Lung (tissue), 12 donors: ENCODE results near the gene FAM98C. TPM values are rescaled to one million over a fixed set of nuclear protein-coding genes. Genes with fewer than 3 reads are reported as not detected.

Experiments used
- ATAC-seq: fragments of 200-7000 bp; cut with Tn5 transposase; one replicate; pipeline ENCODE4 v1.9.1; 2020; ENCODE audit warnings: moderate number of reproducible peaks; ENCODE audit not compliant: insufficient read depth, low FRiP score
- DNase-seq, 3 donors: peaks; one replicate each; pipeline ENCODE4 v3.0.0-alpha.2; 2013 to 2017
- H3K27ac ChIP-seq, 2 donors: one replicate each; pipeline ENCODE4 v1.5.1; 2013; ENCODE audit warnings: mild to moderate bottlenecking in 2 of 2, moderate library complexity in 2 of 2, control low read depth in 1 of 2, inconsistent platforms in 1 of 2, low read depth in 1 of 2, low read length in 1 of 2
- H3K27me3 ChIP-seq, 3 donors: one replicate each; pipeline ENCODE4 v1.5.1; 2013; ENCODE audit warnings: low read length in 2 of 3; ENCODE audit not compliant: control insufficient read depth in 3 of 3, insufficient read depth in 3 of 3
- H3K36me3 ChIP-seq, 4 donors: one replicate each; pipeline ENCODE4 v1.5.1; 2013; ENCODE audit warnings: low read length in 4 of 4, mild to moderate bottlenecking in 1 of 4, moderate library complexity in 1 of 4; ENCODE audit not compliant: control insufficient read depth in 4 of 4, insufficient read depth in 4 of 4
- H3K4me1 ChIP-seq, 5 donors: one replicate each; pipeline ENCODE4 v1.5.1; 2013; ENCODE audit warnings: low read length in 5 of 5, mild to moderate bottlenecking in 2 of 5, moderate library complexity in 1 of 5; ENCODE audit not compliant: control insufficient read depth in 5 of 5, insufficient read depth in 5 of 5
- H3K4me3 ChIP-seq: one replicate; pipeline ENCODE4 v1.5.1; 2013; ENCODE audit warnings: mild to moderate bottlenecking, control low read depth, moderate library complexity
- H3K9ac ChIP-seq, 2 donors: one replicate each; pipeline ENCODE4 v1.5.1; 2013; ENCODE audit warnings: low read length in 2 of 2, control low read depth in 1 of 2; ENCODE audit not compliant: insufficient read depth in 1 of 2
- H3K9me3 ChIP-seq, 4 donors: one replicate each; pipeline ENCODE4 v1.5.1; 2013; ENCODE audit warnings: low read length in 3 of 4, mild to moderate bottlenecking in 1 of 4, moderate library complexity in 1 of 4; ENCODE audit not compliant: control insufficient read depth in 4 of 4, insufficient read depth in 3 of 4
- WGBS, 2 donors: extraction: QIAGEN DNeasy Blood & Tissue Kit; methylation state at CpG; one replicate each; pipeline ENCODE4 v1.1.7; 2013; 5-methylcytosine and 5-hydroxymethylcytosine counted together
- polyA plus RNA-seq, 2 donors: library from polyadenylated mRNA; stranded (reverse); fragments of 200-250 nt; gene quantifications; one replicate each; pipeline ENCODE4 v1.2.1, GENCODE V29; 2013
- total RNA-seq, 2 donors: library from RNA; depleted of rRNA in 1 of 2; stranded (reverse); fragments of >200 nt in 1 of 2; gene quantifications; one replicate each; pipeline ENCODE4 v1.2.1, GENCODE V29; 2014 to 2021
- TF ChIP-seq, protein P1 (sequence below): IDR thresholded peaks from 2 replicates; pipeline ENCODE4 v1.5.1; 2012; ENCODE audit warnings: mild to moderate bottlenecking; ENCODE audit errors: control extremely low read depth, extremely low read depth
- donor health status: control.
- donor health status: control.
- donor health status: Bipolar disorder and iron deficiency.
- donor health status: healthy.
- donor health status: DM: yes; HTN: yes; CAD: no.

FAM98C gene
- total and polyA plus RNA-seq, 4 donors, result 13.1 to 22.0 (median 20.2) TPM

DNA sequence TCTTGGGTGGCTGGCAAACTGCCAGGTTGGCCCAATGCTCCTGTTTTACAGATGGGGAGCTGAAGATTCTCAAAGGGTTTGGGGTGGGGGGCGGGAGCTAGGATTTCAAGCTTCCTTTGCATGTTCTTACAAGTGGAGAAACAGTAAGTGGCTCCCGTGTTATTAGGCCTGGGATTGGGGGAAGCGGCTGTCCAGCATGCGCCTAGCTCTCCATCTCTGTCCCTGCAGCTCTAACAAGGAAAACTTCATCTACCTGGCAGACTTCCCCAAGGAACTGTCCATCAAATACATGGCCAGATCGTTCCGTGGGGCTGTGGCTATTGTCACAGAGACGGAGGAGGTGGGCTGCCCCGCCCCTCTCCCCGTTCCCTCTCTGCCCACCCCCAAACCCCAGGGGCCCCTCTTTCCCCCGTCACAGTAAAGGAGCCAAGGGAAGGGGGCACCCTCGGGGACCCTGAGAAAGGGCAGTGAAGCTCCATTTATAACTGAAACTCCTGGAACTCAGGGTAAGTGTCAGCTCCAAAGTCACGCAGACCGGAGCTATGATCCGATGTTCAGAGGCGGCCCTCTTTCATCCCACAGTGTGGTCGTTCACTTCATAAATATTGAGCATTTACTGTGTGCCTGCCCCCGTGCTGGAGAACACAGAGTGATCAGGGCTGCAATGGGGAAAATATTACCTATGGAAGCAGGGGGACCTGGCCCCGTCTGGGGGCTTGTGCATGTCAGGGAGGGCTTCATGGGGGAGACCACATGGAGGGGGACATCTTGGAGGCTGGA lies 43.5 kb upstream of the FAM98C start:
- Histone ChIP-seq H3K4me1 (peaks cover 0 to 12% (median 0%) of the 10 kb centered on the region in 5 donors), H3K4me3 (no peak overlapping the region), H3K9ac (no peak overlapping the region), H3K9me3 (no peaks in the 10 kb centered on the region), H3K36me3 (no peaks in the 10 kb centered on the region), H3K27me3 (peaks cover 0 to 32% (median 16%) of the 10 kb centered on the region in 3 donors), H3K27ac (no peak overlapping the region)
- DNase-seq, result no peak
- WGBS, 2 donors, result 49 to 58% methylated on average over 17 to 18 of the region's 18 CpGs
- TF ChIP-seq, protein P1, sequence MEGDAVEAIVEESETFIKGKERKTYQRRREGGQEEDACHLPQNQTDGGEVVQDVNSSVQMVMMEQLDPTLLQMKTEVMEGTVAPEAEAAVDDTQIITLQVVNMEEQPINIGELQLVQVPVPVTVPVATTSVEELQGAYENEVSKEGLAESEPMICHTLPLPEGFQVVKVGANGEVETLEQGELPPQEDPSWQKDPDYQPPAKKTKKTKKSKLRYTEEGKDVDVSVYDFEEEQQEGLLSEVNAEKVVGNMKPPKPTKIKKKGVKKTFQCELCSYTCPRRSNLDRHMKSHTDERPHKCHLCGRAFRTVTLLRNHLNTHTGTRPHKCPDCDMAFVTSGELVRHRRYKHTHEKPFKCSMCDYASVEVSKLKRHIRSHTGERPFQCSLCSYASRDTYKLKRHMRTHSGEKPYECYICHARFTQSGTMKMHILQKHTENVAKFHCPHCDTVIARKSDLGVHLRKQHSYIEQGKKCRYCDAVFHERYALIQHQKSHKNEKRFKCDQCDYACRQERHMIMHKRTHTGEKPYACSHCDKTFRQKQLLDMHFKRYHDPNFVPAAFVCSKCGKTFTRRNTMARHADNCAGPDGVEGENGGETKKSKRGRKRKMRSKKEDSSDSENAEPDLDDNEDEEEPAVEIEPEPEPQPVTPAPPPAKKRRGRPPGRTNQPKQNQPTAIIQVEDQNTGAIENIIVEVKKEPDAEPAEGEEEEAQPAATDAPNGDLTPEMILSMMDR, result no peak
- ATAC-seq, result no peak

DNA sequence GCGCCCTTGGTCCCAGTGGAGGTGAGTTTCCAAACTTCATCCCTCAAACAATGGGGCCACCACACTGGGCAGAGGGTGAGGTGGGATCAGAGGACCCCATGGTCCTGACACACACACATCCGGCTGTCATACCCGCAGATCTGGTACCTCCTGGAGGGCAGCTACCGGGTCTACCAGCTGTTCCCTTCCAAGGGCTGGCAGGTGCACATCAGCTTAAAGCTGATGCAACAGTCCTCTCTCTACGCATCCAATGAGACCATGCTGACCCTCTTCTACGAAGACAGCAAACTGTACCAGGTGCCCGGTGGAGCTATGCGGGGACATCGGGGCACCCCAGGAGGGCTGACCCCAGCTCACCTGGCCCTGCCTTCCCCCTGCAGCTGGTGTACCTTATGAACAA lies 42.5 kb upstream of the FAM98C start:
- WGBS, 2 donors, result 80 to 91% methylated on average over 9 of the region's 9 CpGs
- Histone ChIP-seq H3K9me3 (no peaks in the 10 kb centered on the region), H3K9ac (no peak overlapping the region), H3K4me1 (peaks cover 0 to 12% (median 0%) of the 10 kb centered on the region in 5 donors), H3K4me3 (no peak overlapping the region), H3K27ac (no peak overlapping the region), H3K27me3 (peaks cover 0 to 32% (median 16%) of the 10 kb centered on the region in 3 donors), H3K36me3 (no peaks in the 10 kb centered on the region)
- TF ChIP-seq, protein P1, result no peak
- no peak for ATAC-seq
- no peak for DNase-seq

DNA sequence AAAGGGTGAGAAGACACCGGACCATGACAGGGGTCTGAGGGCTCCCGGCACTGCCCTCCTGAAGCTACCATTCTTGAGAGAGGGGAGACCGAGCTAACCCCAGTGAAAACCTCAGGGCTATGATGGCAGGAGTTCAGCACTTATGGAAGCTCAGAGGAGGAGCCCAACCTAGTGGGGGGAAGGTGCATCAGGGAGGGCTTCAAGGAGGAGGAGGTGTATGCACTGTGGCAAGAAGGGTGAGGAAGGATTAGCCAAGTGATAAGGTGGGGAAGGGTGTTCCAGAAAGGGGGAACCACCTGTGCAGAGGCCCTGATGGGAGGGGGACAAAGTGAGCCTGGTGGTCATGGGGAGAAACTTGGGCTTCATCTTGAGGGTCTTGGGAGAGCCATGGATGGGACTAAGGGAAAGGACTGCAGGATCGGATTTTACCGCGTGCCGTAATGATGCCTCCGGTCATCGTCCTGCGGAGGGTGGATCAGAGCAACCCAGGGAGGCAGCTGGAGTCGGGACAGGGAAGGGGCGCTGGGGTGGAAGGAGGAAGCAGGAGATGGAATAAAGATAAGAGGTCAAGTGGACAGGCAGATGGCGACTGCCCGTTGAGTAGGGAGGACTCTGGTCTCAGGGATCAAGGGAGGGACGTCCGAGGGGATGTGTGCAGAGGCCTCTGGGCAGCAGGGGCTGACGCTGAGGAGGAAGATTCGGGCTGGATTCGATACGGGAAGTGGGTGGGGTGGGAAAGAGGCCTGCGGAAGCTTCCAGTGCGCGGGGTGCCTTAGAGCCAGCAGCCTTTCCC lies 41.9 kb upstream of the FAM98C start:
- H3K27ac ChIP-seq, result no peak overlapping the region
- peaks cover 0 to 12% (median 0%) of the 10 kb centered on the region in 5 donors for H3K4me1 ChIP-seq
- H3K9ac ChIP-seq, result no peak overlapping the region
- no peaks in the 10 kb centered on the region for H3K9me3 ChIP-seq
- ATAC-seq (no peak), DNase-seq (no peak)
- H3K27me3 ChIP-seq, result peaks cover 0 to 32% (median 12%) of the 10 kb centered on the region in 3 donors
- TF ChIP-seq, protein P1, result no peak
- H3K36me3 ChIP-seq, result no peaks in the 10 kb centered on the region
- H3K4me3 ChIP-seq, result peak overlapping the region; percentile 33
- WGBS, 2 donors, result 19% methylated on average over 23 of the region's 23 CpGs
